ENCODE results near the gene SMCO4.

- no peak for TF ChIP-seq CTCF (conservative IDR thresholded peaks at IDR 0.05; ENCODE audit: low read length)
- no peak for TF ChIP-seq EZH2phosphoT487 (IDR thresholded peaks at IDR 0.05; ENCODE audit: borderline replicate concordance)
These were observed 53.4 kb downstream of the SMCO4 start for GRCh38 chr11:93489841-93490240.

Data from Loucy (cell line).